GM13976 (cell line): ENCODE measurements around the gene CDA.

Experiments
- DNase-seq: peaks from one replicate; pipeline ENCODE4 v3.0.0; 2012; ENCODE audit warnings: low spot score
- in situ Hi-C: fragments of 300-500 bp; cut with MboI; formaldehyde crosslinking; loops from one replicate; pipeline ENCODE4 v1.12.0; 2022; ENCODE audit warnings: low sequenced_read_pairs, mixed read lengths, inconsistent platforms; ENCODE audit not compliant: unreplicated experiment
- TF ChIP-seq, protein P1 (sequence below): IDR thresholded peaks from 2 replicates; pipeline ENCODE4 v1.5.1; 2012; ENCODE audit warnings: borderline replicate concordance, mild to moderate bottlenecking; ENCODE audit not compliant: insufficient read depth; ENCODE audit errors: extremely low read depth, missing control alignments, control extremely low read depth

Gene CDA

DNA sequence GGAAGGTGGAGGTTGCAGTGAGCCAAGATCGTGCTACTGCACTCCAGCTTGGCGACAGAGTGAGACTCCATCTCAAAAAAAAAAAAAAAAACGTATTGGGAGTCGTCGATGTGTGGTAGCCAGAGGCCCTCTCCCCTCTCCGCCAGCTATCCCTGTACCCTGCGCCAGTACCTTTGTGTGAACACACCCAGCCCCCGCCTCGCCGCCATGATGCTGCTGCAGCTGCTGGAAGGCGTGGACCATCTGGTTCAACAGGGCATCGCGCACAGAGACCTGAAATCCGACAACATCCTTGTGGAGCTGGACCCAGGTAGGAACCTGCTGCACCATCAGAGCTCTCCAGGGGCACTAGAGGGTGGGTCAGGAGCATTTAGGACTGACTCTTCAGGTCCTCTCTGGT is 56.5 kb downstream of the CDA start:
- no peak for DNase-seq
- in situ Hi-C loops: loop anchor here (10.0 kb wide), 1 partner anchor 71 kb away; no protein-coding TSS in a partner anchor
- TF ChIP-seq, protein P1, sequence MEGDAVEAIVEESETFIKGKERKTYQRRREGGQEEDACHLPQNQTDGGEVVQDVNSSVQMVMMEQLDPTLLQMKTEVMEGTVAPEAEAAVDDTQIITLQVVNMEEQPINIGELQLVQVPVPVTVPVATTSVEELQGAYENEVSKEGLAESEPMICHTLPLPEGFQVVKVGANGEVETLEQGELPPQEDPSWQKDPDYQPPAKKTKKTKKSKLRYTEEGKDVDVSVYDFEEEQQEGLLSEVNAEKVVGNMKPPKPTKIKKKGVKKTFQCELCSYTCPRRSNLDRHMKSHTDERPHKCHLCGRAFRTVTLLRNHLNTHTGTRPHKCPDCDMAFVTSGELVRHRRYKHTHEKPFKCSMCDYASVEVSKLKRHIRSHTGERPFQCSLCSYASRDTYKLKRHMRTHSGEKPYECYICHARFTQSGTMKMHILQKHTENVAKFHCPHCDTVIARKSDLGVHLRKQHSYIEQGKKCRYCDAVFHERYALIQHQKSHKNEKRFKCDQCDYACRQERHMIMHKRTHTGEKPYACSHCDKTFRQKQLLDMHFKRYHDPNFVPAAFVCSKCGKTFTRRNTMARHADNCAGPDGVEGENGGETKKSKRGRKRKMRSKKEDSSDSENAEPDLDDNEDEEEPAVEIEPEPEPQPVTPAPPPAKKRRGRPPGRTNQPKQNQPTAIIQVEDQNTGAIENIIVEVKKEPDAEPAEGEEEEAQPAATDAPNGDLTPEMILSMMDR: no peak

DNA sequence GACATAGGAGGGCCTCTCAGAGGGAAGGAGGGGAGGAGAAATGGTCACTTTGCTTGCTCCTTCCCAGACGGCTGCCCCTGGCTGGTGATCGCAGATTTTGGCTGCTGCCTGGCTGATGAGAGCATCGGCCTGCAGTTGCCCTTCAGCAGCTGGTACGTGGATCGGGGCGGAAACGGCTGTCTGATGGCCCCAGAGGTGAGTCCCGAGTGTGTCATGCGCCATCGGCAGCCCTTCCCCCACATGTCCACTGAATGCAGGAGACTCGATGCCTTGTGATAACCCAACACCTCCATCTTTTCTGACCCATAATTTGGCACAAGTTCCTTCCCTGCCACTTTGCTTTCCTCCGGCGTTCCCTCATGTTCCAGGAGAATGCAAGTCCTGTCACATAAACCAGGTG is 59.5 kb downstream of the CDA start:
- in situ Hi-C loops: loop anchor here (10.0 kb wide), 1 partner anchor 74 kb away; no protein-coding TSS in a partner anchor

DNA sequence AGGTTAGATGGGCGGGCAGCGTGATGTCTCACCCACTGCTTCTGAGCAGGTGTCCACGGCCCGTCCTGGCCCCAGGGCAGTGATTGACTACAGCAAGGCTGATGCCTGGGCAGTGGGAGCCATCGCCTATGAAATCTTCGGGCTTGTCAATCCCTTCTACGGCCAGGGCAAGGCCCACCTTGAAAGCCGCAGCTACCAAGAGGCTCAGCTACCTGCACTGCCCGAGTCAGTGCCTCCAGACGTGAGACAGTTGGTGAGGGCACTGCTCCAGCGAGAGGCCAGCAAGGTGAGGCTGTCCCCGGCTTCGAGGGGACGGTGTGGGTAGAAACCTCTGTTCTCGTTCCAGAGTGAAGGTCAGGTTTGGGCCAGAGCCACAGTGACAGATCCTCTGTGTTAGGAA is 60.0 kb downstream of the CDA start:
- TF ChIP-seq, protein P1: no peak
- DNase-seq: no peak
- in situ Hi-C loops: loop anchor here (10.0 kb wide), 1 partner anchor 74 kb away; no protein-coding TSS in a partner anchor

More for the DNA sequence above, 59.5 kb downstream of the CDA start:
- TF ChIP-seq, protein P1: no peak
- no peak for DNase-seq

DNA sequence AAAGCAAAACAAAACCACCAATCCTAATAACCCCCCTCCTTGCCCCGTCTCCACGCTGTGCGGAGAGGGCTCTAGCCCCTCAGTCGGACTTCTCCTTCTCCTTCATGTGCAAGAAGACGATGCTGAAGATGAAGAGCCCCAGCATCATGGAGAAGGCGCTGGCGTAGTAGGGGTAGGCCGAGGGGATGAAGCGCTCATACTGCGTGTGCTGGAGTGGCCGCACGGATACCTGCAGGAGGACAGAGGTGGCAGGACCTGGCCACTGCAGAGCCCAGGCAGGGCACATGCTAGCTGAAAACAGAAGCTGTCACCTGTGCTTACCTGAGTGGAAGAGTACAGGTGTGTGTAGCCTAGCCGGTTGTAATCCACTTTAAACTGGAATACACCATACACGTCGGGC is 63.4 kb downstream of the CDA start:
- TF ChIP-seq, protein P1: no peak
- in situ Hi-C loops: no loop called here
- DNase-seq: no peak

DNA sequence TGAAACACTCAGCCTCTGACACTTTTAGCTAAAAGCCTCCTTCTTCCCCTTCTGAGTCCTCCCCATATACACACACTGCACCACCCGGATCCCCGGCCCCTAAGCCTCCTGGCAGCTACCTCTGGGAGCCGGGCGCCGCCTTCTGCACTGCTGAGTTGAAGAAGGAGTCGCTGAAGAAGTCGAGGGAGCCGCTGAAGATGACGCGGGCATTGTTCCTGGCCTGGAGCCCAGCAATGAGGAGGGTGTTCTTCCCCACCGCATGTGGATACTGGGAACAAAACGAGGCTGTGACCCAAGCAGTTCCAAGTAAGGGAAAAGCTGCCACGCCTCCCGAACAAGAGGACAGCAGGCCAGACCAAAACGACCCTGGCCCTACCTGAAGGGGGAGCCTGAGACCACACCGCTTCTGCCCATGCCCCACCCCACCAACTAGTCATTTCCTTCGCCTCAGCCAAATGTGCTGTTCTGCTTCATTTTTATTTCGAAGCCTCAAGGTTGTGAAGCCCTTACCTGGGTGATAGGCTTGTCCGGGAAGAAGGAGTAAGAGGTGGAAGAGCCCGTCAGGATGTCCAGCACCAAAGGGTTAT is 65.3 kb downstream of the CDA start:
- TF ChIP-seq, protein P1: no peak
- in situ Hi-C loops: no loop called here
- no peak for DNase-seq

DNA sequence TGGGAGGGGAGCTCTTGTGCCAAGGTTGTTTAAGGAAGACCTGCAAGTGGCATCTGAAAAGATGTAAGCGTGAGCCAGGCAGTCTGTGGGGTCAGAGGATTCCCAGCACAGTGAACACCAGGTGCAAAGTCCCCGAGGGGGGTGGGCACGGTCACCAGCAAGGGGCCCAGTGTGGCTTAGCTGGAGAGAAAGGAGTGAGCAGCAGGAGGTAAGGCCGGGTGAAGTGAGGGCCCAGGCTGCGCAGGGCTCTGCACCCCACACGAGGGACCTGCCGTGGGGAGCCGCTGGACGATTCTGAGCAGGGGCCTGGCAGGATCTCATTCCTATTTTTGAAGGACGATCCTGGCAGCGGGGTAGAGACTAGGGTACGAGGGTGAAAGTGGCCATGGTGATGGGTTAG is 68.1 kb downstream of the CDA start:
- no peak for DNase-seq
- TF ChIP-seq, protein P1: no peak
- in situ Hi-C loops: no loop called here
